Lung microvascular endothelial cell (primary cell): ENCODE results near the gene B4GALT6. TPM values are rescaled to one million over a fixed set of nuclear protein-coding genes. Genes with fewer than 3 reads are reported as not detected.
"Not testable (repeated sequence)": the region's sequence is repeated elsewhere in the genome, so short reads cannot be mapped to it uniquely, and the experiment has no call there.

Source experiments
- DNase-seq, 2 donors: peaks; one replicate each; pipeline versions ENCODE4 v3.0.0 to v3.0.0-alpha.2; 2010; ENCODE audit warnings: low read depth in 2 of 2
- total RNA-seq: library from RNA; depleted of rRNA; stranded (reverse); fragments of >200 nt; gene quantifications from 2 replicates; pipeline ENCODE4 v1.2.1, GENCODE V29; 2014

Gene B4GALT6
- total RNA-seq: 4.4 and 5.4 TPM in 2 replicates

- peak; percentile 42 to 46 for DNase-seq
Observed at GRCh38 chr18:31684279-31685096, at the start of gene B4GALT6. B4GALT6 (minus strand) TSS chr18:31684581; CDS start chr18:31684426, 155 bp downstream.

GRCh38 chr18:31731628-31732027 lies 47.2 kb upstream of the B4GALT6 start:
- DNase-seq: no peak

GRCh38 chr18:31729196-31729595 lies 44.8 kb upstream of the B4GALT6 start:
- not testable (repeated sequence) for DNase-seq

- peak in 1 of 2 donors; percentile 5 for DNase-seq
Observed at GRCh38 chr18:31723990-31724711, 39.8 kb upstream of the B4GALT6 start.

GRCh38 chr18:31723639-31723989 lies 39.2 kb upstream of the B4GALT6 start:
- DNase-seq: no peak

GRCh38 chr18:31722369-31722957 lies 38.1 kb upstream of the B4GALT6 start:
- peak; percentile 79 to 83 for DNase-seq

- DNase-seq: no peak
Observed at GRCh38 chr18:31721601-31722000, 37.2 kb upstream of the B4GALT6 start.

- no peak for DNase-seq
Observed at GRCh38 chr18:31720867-31721266, 36.5 kb upstream of the B4GALT6 start.

GRCh38 chr18:31719363-31720006 lies 35.1 kb upstream of the B4GALT6 start:
- no peak for DNase-seq

GRCh38 chr18:31718386-31718785 lies 34.0 kb upstream of the B4GALT6 start:
- no peak for DNase-seq

GRCh38 chr18:31716362-31716761 lies 32.0 kb upstream of the B4GALT6 start:
- DNase-seq: no peak

GRCh38 chr18:31711365-31712172 lies 27.2 kb upstream of the B4GALT6 start:
- DNase-seq: no peak

GRCh38 chr18:31710826-31711225 lies 26.4 kb upstream of the B4GALT6 start:
- DNase-seq: no peak

- no peak for DNase-seq
Observed at GRCh38 chr18:31707815-31708214, 23.4 kb upstream of the B4GALT6 start.

- DNase-seq: no peak
Observed at GRCh38 chr18:31702449-31702848, 18.1 kb upstream of the B4GALT6 start.

- DNase-seq: no peak
Observed at GRCh38 chr18:31701744-31702143, 17.4 kb upstream of the B4GALT6 start.

- DNase-seq: no peak
Observed at GRCh38 chr18:31700990-31701389, 16.6 kb upstream of the B4GALT6 start.

GRCh38 chr18:31697351-31698298 lies 13.2 kb upstream of the B4GALT6 start:
- DNase-seq: no peak

- DNase-seq: no peak
Observed at GRCh38 chr18:31695989-31696388, 11.6 kb upstream of the B4GALT6 start.

- peak in 1 of 2 donors; percentile 22 for DNase-seq
Observed at GRCh38 chr18:31694297-31694696, 9.9 kb upstream of the B4GALT6 start.
